ENCODE measurements around the gene IL31RA.

IL31RA gene

DNA sequence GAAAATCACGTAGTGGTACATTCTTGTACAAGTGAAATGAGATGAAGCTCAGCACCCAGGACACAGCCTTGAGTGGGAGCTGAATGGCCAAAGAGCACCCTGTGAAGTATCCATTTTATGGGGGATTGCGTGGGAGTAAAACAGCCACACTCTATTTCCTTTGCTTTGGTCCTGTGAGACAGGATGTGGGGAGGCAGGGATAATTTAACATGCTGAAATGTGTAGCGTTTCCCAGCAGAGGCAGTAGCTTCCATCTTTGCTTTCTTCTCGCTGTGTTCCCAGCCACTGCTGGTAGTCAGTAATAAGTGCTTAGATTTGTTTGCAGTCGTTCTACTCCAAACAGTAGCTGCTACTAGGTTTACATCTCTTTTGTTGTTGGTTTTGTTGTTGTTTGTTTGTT is 4.4 kb downstream of the IL31RA start:
- Mint-ChIP-seq H3K9me3 (no peaks in the 10 kb centered on the region), H3K27ac (no peak overlapping the region), H3K36me3 (ENCODE audit: low read depth) (no peaks in the 10 kb centered on the region), H3K4me1 (peaks cover 13% of the 10 kb centered on the region), H3K27me3 (ENCODE audit: low read depth) (no peaks in the 10 kb centered on the region), H3K4me3 (no peak overlapping the region)
- TF ChIP-seq, protein P1, sequence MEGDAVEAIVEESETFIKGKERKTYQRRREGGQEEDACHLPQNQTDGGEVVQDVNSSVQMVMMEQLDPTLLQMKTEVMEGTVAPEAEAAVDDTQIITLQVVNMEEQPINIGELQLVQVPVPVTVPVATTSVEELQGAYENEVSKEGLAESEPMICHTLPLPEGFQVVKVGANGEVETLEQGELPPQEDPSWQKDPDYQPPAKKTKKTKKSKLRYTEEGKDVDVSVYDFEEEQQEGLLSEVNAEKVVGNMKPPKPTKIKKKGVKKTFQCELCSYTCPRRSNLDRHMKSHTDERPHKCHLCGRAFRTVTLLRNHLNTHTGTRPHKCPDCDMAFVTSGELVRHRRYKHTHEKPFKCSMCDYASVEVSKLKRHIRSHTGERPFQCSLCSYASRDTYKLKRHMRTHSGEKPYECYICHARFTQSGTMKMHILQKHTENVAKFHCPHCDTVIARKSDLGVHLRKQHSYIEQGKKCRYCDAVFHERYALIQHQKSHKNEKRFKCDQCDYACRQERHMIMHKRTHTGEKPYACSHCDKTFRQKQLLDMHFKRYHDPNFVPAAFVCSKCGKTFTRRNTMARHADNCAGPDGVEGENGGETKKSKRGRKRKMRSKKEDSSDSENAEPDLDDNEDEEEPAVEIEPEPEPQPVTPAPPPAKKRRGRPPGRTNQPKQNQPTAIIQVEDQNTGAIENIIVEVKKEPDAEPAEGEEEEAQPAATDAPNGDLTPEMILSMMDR (IDR thresholded peaks at IDR 0.05; ENCODE audit: unreplicated experiment in 3 of 3), result no peak

DNA sequence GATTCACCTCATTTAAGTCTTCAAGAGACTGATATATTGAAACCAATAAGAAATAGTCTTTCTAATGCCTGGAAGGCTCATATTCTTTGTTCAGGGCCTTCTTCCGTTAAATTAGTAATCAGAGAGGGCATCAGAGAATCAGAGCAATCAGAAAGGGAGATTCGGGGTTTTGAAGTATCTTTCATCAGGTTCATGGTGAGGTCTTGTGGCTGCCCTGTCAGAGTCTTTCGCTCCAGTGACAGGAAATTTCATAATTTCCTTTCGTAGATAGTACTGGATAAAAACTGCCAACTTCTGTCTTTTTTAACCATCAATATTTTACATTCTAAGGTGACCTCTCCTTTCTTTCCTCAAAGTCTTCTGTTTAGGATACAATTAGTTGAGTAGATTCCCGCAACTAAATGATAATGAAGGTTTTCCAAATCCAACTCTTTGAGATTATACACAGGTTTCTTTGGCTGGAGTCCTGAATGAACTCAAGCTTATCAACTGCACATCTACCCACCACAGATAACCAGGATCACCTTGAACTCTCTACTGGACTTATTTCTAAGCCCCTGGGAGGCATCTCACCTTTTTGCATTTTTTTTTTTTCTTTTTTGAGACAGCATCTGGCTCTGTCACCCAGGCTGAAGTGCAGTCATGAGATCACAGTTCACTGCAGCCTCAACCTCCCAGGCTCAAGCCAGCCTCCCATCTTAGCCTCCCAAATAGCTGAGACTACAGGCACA is 5.5 kb downstream of the IL31RA start:
- no peak overlapping the region for H3K4me3 Mint-ChIP-seq

DNA sequence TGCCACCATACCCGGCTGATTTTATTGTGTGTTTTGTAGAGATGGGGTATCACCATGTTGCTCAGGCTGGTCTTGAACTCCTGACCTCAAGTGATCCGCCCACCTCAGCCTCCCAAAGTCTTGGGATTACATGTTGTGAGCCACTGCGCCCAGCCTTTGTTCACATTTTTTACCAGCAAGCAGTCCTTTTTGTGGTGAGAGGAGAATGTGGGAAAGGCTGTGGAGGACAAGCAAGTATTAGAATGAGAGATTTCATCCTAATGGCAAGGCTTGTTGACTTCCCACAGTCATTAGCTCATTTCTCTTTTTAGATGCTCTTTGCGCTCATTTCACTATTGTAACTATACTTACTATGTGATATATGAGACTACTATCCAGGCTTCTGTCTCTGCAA is 6.1 kb downstream of the IL31RA start:
- Mint-ChIP-seq H3K4me1 (peaks cover 13% of the 10 kb centered on the region), H3K36me3 (ENCODE audit: low read depth) (no peaks in the 10 kb centered on the region), H3K27me3 (ENCODE audit: low read depth) (no peaks in the 10 kb centered on the region)

More for the DNA sequence above, 5.5 kb downstream of the IL31RA start:
- no peak overlapping the region for H3K27ac Mint-ChIP-seq
- H3K9me3 Mint-ChIP-seq, result no peaks in the 10 kb centered on the region
- H3K4me1 Mint-ChIP-seq, result peaks cover 13% of the 10 kb centered on the region
- H3K27me3 Mint-ChIP-seq (ENCODE audit: low read depth), result no peaks in the 10 kb centered on the region
- H3K36me3 Mint-ChIP-seq (ENCODE audit: low read depth), result no peaks in the 10 kb centered on the region
- TF ChIP-seq, protein P1 (IDR thresholded peaks at IDR 0.05; ENCODE audit: unreplicated experiment in 3 of 3), result no peak

DNA sequence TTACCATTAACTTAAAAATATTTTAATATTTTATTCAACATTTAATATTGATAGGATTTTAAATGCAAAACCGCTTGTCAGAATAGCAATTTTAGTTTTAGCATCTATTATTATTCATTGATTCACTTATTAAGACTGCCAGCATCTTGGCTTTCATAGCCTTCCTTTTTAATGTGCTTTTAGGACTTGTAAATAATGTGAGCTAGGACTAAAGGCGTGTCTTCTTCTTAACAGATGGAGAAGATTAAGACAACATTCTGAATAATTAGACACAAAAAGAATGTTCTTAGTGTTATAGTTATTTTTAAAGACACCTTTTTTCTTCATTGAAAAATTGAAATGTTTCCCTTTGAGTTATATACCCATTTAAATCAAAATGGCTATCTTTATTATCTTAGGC is 6.9 kb downstream of the IL31RA start:
- no peak overlapping the region for H3K4me3 Mint-ChIP-seq
- TF ChIP-seq, protein P1 (IDR thresholded peaks at IDR 0.05; ENCODE audit: unreplicated experiment in 3 of 3), result no peak
- no peak overlapping the region for H3K27ac Mint-ChIP-seq
- no peaks in the 10 kb centered on the region for H3K36me3 Mint-ChIP-seq (ENCODE audit: low read depth)
- H3K4me1 Mint-ChIP-seq, result peaks cover 13% of the 10 kb centered on the region
- no peaks in the 10 kb centered on the region for H3K27me3 Mint-ChIP-seq (ENCODE audit: low read depth)
- no peaks in the 10 kb centered on the region for H3K9me3 Mint-ChIP-seq

More for the DNA sequence above, 6.1 kb downstream of the IL31RA start:
- Mint-ChIP-seq H3K4me3 (no peak overlapping the region), H3K9me3 (no peaks in the 10 kb centered on the region), H3K27ac (no peak overlapping the region)
- TF ChIP-seq, protein P1 (IDR thresholded peaks at IDR 0.05; ENCODE audit: unreplicated experiment in 3 of 3), result no peak

DNA sequence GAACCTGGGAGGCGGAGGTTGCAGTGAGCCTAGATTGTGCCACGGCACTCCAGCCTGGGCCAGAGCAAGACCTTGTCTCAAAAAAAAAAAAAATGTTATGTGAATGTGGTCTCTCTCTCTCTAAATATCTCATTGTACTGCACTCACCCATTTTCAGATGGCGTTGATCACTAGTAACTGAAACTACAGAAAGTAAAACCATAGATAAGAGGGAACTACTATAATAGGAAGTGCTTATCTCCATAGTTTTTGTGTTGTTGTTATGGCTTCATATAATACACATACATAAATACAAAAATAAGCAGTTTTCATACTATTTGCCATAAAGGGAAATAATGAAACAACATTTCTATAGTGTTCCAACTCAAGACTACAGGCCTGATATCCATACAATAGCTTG is 9.1 kb downstream of the IL31RA start:
- Mint-ChIP-seq H3K4me3 (no peak overlapping the region), H3K36me3 (ENCODE audit: low read depth) (no peaks in the 10 kb centered on the region), H3K9me3 (no peaks in the 10 kb centered on the region), H3K27ac (no peak overlapping the region), H3K27me3 (ENCODE audit: low read depth) (no peaks in the 10 kb centered on the region), H3K4me1 (peaks cover 5% of the 10 kb centered on the region)
- TF ChIP-seq, protein P1 (IDR thresholded peaks at IDR 0.05; ENCODE audit: unreplicated experiment in 3 of 3), result no peak

DNA sequence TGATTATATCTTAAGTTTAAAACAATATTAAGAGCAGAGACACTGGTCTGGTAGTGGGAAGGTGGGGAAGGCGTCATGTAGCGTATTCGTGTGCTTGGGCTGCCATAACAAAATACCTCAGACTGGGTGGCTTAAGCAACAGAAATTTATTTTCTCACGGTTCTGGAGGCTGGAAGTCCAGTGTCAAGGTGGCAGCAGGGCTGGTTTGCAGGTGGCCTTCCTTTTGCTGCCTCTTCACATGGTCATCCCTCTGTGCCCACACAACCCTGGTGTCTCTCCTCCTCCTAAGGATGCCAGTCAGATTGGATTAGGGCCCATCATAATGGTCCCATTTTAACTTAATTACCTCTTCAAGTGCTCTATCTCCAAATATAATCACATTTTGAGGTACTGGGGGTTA is 9.6 kb downstream of the IL31RA start:
- Mint-ChIP-seq H3K4me1 (peaks cover under 1% of the 10 kb centered on the region), H3K27me3 (ENCODE audit: low read depth) (no peaks in the 10 kb centered on the region), H3K27ac (no peak overlapping the region), H3K9me3 (no peaks in the 10 kb centered on the region), H3K36me3 (ENCODE audit: low read depth) (no peaks in the 10 kb centered on the region), H3K4me3 (no peak overlapping the region)
- TF ChIP-seq, protein P1 (IDR thresholded peaks at IDR 0.05; ENCODE audit: unreplicated experiment in 3 of 3), result no peak
